Measurements from ENCODE around the gene ECE2.
A peak's percentile ranks its signal among the peaks of the same experiment; 100 is the strongest.

Gene ECE2

GRCh38 chr3:184275961-184276910 is at the start of gene ECE2:
TSS of gene ECE2 (plus strand) at chr3:184276022. CDS start at chr3:184276154, 132 bp downstream.
- no peak for DNase-seq
- no peaks in the 10 kb centered on the region for H3K79me2 ChIP-seq (ENCODE audit: low read length)
- H3K9ac ChIP-seq (ENCODE audit: low read length), result no peak within 1 kb of the TSS
- peaks cover 50% of the 10 kb centered on the region for H3K27me3 ChIP-seq (replicated peaks; ENCODE audit: insufficient read depth, low read length)
- no peaks in the 10 kb centered on the region for H3K9me3 ChIP-seq (replicated peaks; ENCODE audit: insufficient read depth, low read length)
- H3K36me3 ChIP-seq (replicated peaks; ENCODE audit: insufficient read depth, low read length), result no peaks in the 10 kb centered on the region
- no peak within 1 kb of the TSS for H3K4me2 ChIP-seq (ENCODE audit: low read depth, low read length)
- H3K27ac ChIP-seq (ENCODE audit: low read length), result no peak within 1 kb of the TSS
- no peaks in the 10 kb centered on the region for H3F3A ChIP-seq (ENCODE audit: insufficient read depth, low read length)
- no peaks in the 10 kb centered on the region for H3K4me1 ChIP-seq (ENCODE audit: low read length)
- no peaks in the 10 kb centered on the region for H4K20me1 ChIP-seq (ENCODE audit: insufficient read depth, low read length)
- no peak within 1 kb of the TSS for H2AFZ ChIP-seq (ENCODE audit: low read length)
- no peak within 1 kb of the TSS for H3K4me3 ChIP-seq (ENCODE audit: low read length)
- H3K9me2 ChIP-seq (replicated peaks; ENCODE audit: insufficient read depth, low read length), result no peaks in the 10 kb centered on the region
- TF ChIP-seq CTCF (IDR thresholded peaks at IDR 0.05; ENCODE audit: low read length), result no peak
- TF ChIP-seq EZH2phosphoT487 (IDR thresholded peaks at IDR 0.05; ENCODE audit: low read length), result no peak
- TF ChIP-seq EZH2 (optimal IDR thresholded peaks at IDR 0.05; ENCODE audit: low read depth, low read length), result no peak

- no peaks in the 10 kb centered on the region for H3K9me3 ChIP-seq (replicated peaks; ENCODE audit: insufficient read depth, low read length)
- no peak overlapping the region for H2AFZ ChIP-seq (ENCODE audit: low read length)
- peaks cover 55% of the 10 kb centered on the region for H3K27me3 ChIP-seq (replicated peaks; ENCODE audit: insufficient read depth, low read length)
- H3K36me3 ChIP-seq (replicated peaks; ENCODE audit: insufficient read depth, low read length), result no peaks in the 10 kb centered on the region
- H3K4me3 ChIP-seq (ENCODE audit: low read length), result no peak overlapping the region
- no peak overlapping the region for H3K27ac ChIP-seq (ENCODE audit: low read length)
- H3F3A ChIP-seq (ENCODE audit: insufficient read depth, low read length), result no peaks in the 10 kb centered on the region
- DNase-seq, result peak; percentile 49
- TF ChIP-seq EZH2phosphoT487 (IDR thresholded peaks at IDR 0.05; ENCODE audit: low read length), result no peak
- TF ChIP-seq CTCF (IDR thresholded peaks at IDR 0.05; ENCODE audit: low read length), result peak; percentile 91
- no peaks in the 10 kb centered on the region for H3K9me2 ChIP-seq (replicated peaks; ENCODE audit: insufficient read depth, low read length)
- no peak overlapping the region for H3K9ac ChIP-seq (ENCODE audit: low read length)
- H3K4me2 ChIP-seq (ENCODE audit: low read depth, low read length), result no peak overlapping the region
- no peaks in the 10 kb centered on the region for H4K20me1 ChIP-seq (ENCODE audit: insufficient read depth, low read length)
- no peaks in the 10 kb centered on the region for H3K79me2 ChIP-seq (ENCODE audit: low read length)
- H3K4me1 ChIP-seq (ENCODE audit: low read length), result no peaks in the 10 kb centered on the region
These were observed 48.3 kb upstream of the ECE2 start for GRCh38 chr3:184227481-184227935.

GRCh38 chr3:184228376-184229137 is 47.3 kb upstream of the ECE2 start:
- Histone ChIP-seq H3K9me3 (replicated peaks; ENCODE audit: insufficient read depth, low read length) (no peaks in the 10 kb centered on the region), H3K27ac (ENCODE audit: low read length) (no peak overlapping the region), H3F3A (ENCODE audit: insufficient read depth, low read length) (no peaks in the 10 kb centered on the region), H3K36me3 (replicated peaks; ENCODE audit: insufficient read depth, low read length) (no peaks in the 10 kb centered on the region), H4K20me1 (ENCODE audit: insufficient read depth, low read length) (no peaks in the 10 kb centered on the region), H2AFZ (ENCODE audit: low read length) (peak overlapping the region; percentile 57; the same call in 1 of the 2 replicates), H3K27me3 (replicated peaks; ENCODE audit: insufficient read depth, low read length) (peaks cover 65% of the 10 kb centered on the region), H3K4me1 (ENCODE audit: low read length) (no peaks in the 10 kb centered on the region), H3K9ac (ENCODE audit: low read length) (no peak overlapping the region), H3K9me2 (replicated peaks; ENCODE audit: insufficient read depth, low read length) (no peaks in the 10 kb centered on the region), H3K4me3 (ENCODE audit: low read length) (peak overlapping the region; percentile 75; the same call in 1 of the 2 replicates), H3K79me2 (ENCODE audit: low read length) (no peaks in the 10 kb centered on the region), H3K4me2 (ENCODE audit: low read depth, low read length) (peak overlapping the region; percentile 100)
- TF ChIP-seq EZH2phosphoT487 (IDR thresholded peaks at IDR 0.05; ENCODE audit: low read length) (no peak), EZH2 (optimal IDR thresholded peaks at IDR 0.05; ENCODE audit: low read depth, low read length) (no peak), CTCF (IDR thresholded peaks at IDR 0.05; ENCODE audit: low read length) (no peak)
- no peak for DNase-seq

Data from MM.1S (cell line).